Sigmoid colon (tissue), 4 donors: ENCODE data around the gene ARL14.

Source experiments
- POLR2A ChIP-seq, 2 donors: fragments of 450-650 bp; IDR thresholded peaks; one replicate each; pipeline ENCODE4 v1.6.1; 2016; ENCODE audit warnings: antibody characterized with exemption in 2 of 2, mild to moderate bottlenecking in 2 of 2, moderate library complexity in 2 of 2
- POLR2AphosphoS5 ChIP-seq, 4 donors: sonication (generic); formaldehyde crosslinking; IDR thresholded peaks; one replicate each; pipeline ENCODE4 v1.6.1; 2017; ENCODE audit warnings: antibody characterized with exemption in 4 of 4
- TF ChIP-seq, protein P1 (sequence below), 4 experiments: fragments of 450-650 bp in 3 of 4; fragments of 200-600 bp in 1 of 4; IDR thresholded peaks; one replicate each; pipeline ENCODE4 v1.5.1; 2016 to 2019; ENCODE audit warnings: antibody characterized with exemption in 4 of 4, mild to moderate bottlenecking in 3 of 4, moderate library complexity in 2 of 4

DNA sequence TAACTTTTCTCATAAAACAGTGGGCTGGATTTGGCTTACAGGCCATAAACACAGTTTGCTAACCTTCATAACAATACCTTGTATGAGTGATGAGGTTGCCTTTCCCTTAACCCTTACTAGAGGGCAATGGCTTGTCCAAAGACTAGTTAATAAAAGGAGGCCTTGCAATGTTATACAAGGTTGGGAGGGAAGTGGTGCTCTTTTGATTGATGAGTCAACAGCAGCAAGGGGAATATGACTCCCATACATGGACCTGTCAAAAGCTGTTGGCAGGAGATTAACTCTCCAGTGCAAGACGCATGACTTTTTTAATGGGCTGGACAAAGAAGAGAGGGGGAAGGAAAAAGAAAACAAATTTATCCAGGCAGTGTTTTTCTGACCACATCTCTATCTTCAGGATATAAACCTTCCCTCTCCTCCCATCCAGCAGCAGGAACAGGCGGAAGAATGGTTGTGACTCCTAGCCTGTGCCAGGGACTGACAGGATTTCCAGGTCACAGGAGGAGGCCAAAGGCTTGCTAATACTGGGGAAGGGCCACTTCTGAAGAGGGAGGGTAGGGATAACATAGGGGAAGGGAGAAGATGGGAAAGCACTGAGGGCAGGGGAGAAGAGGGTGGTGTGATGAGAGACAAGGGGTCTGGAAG is 35.2 kb upstream of the ARL14 start:
- TF ChIP-seq POLR2A (IDR thresholded peaks at IDR 0.05): no peak
- TF ChIP-seq, protein P1, sequence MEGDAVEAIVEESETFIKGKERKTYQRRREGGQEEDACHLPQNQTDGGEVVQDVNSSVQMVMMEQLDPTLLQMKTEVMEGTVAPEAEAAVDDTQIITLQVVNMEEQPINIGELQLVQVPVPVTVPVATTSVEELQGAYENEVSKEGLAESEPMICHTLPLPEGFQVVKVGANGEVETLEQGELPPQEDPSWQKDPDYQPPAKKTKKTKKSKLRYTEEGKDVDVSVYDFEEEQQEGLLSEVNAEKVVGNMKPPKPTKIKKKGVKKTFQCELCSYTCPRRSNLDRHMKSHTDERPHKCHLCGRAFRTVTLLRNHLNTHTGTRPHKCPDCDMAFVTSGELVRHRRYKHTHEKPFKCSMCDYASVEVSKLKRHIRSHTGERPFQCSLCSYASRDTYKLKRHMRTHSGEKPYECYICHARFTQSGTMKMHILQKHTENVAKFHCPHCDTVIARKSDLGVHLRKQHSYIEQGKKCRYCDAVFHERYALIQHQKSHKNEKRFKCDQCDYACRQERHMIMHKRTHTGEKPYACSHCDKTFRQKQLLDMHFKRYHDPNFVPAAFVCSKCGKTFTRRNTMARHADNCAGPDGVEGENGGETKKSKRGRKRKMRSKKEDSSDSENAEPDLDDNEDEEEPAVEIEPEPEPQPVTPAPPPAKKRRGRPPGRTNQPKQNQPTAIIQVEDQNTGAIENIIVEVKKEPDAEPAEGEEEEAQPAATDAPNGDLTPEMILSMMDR (IDR thresholded peaks at IDR 0.05): no peak
- TF ChIP-seq POLR2AphosphoS5 (IDR thresholded peaks at IDR 0.05): no peak
